KBM-7 (cell line): ENCODE results near the gene NDUFAF2.

Experiments
- DNase-seq: peaks from one replicate; pipeline ENCODE4 v3.0.0-alpha.2; 2015
- in situ Hi-C: fragments of 300-500 bp; cut with MboI; formaldehyde crosslinking; loops from 2 replicates; pipeline ENCODE4 v1.14.3; 2020; ENCODE audit warnings: low sequenced_read_pairs, low pct_unique_long_range_greater_than_20kb, mixed read lengths

NDUFAF2 gene

GRCh38 chr5:61198606-61199005 is 253.6 kb downstream of the NDUFAF2 start:
- DNase-seq, result no peak
- in situ Hi-C loops, result no loop called here

GRCh38 chr5:61200582-61201155 is 255.7 kb downstream of the NDUFAF2 start:
- no peak for DNase-seq
- in situ Hi-C loops, result no loop called here

- in situ Hi-C loops, result no loop called here
- no peak for DNase-seq
Observed at GRCh38 chr5:61202213-61202612, 257.2 kb downstream of the NDUFAF2 start.
